ACHN (cell line): Measurements from ENCODE around the gene ACTN2.

Experiments used
- DNase-seq: peaks from one replicate; pipeline ENCODE4 v3.0.0-alpha.2; 2015
- in situ Hi-C: cut with HindIII; loops from 2 replicates; pipeline ENCODE4 v1.10.0; 2017; ENCODE audit warnings: low sequenced_read_pairs, low pct_ligation_motif_present, low pct_unique_long_range_greater_than_20kb

ACTN2 gene

DNA sequence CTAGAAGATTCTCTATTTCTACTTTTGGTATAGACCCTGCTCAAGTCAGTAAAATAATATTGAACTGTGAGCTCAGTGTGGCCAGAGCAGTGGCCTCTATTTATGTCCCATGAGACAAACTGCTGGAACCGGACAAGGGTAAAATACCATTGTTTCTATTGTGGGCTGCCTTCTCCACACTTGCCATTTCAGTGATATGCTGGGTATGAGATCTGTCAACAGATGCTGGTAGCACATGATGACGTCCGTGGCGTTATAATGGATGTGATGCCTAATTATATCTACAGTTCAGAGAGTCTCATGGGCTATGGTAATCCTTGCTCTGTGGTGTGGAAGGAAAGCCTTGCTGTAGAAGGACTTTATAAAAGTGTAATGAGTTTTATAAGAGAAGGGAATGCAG, 2.4 kb downstream of the ACTN2 start:
- no peak for DNase-seq

DNA sequence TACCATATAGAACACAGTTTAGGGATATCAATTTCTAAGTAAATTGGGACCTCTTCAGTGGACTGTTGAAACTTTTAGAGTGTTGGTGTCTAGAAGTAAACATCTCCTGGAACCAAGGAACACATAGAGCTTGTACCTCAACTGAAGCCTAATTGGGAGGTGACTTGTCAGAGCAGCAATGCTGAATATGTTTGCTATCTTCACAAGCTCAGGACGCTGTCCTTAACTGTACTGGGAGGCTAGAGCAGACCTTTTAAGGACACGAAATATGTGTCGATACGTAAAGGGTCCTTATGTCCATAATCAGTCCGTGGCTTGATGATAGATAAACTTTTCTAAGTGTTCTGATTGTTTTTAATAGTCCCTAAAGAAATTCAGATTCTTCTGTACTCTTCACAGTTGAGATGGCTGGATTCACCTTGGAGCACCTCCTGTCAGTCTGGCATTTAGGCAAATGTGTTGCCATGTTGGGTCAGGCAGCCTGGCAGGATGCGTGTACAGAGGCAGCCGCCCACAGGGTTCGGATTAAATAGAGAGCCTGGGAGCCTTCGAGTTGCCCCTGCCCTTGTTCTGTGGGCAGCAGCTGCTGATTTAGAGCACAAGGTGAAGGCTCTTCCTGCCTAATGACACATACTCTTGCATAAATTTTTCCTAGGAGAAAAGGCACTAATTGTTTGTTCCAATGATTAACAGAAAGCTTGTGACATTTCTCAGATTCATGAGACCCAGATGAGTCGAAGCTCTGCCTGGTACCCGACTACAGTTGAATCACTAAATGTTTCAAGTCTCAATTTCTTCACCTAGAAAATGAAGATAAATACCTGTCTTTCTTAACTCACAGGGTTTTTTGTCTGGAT, 3.6 kb downstream of the ACTN2 start:
- in situ Hi-C loops: no loop called here
- DNase-seq: no peak

More for the DNA sequence above, 2.4 kb downstream of the ACTN2 start:
- in situ Hi-C loops: no loop called here

DNA sequence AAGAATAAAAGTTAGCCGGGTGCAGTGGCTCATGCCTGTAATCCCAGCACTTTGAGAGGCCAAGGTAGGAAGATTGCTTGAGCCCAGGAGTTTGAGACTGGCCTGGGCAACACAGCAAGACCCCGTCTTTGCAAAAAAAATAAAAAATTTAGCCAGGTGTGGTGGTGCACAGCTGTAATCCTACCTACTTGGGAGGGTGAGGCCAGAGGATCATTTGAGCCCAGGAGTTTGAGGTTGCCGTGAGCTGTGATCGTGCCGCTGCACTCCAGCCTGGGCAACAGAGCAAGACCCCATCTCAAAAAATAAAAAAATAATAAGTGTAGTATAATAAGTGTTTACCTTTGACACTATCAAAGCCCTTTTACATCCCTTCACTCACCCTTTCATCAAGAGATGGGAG, 5.0 kb downstream of the ACTN2 start:
- in situ Hi-C loops: no loop called here
- DNase-seq: no peak

DNA sequence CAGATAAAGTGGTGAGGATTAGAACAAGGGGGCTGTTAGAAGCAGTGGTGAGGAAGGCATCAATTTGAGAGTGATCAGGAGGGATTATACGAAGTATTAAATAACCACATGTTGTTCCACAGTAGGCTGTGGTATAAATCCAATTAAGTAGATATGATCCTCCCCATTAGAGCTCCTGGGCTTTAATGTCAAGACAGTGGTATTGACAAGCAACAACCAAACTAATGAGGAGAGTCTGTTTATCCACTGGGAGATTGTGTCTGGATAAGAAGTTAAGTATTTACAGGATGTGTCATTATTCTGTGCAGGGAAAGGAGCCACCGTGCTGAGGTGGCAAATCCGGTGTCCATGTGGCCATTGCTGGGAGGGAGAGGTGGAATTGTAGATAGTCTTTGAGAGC, 5.8 kb downstream of the ACTN2 start:
- in situ Hi-C loops: no loop called here
- DNase-seq: no peak

DNA sequence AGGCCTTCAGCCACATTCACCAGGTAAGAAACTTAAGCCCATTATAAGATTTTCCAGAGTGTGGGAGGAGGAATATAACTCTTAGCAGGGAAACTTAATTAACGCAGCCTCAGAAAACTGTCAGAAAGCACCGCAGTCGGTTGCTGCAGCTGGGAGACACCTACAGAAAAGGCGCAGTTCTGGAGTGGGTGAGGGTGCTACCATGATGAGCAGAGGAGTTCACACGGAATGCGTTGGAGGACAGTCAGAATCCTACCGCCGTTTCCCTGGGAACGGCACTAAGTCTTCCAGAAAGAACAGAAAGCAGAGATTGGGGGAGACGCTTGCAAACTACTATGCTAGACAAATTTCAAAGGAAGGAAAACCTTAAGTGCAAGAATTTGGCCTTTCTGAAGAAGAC, 6.4 kb downstream of the ACTN2 start:
- no peak for DNase-seq
- in situ Hi-C loops: no loop called here

DNA sequence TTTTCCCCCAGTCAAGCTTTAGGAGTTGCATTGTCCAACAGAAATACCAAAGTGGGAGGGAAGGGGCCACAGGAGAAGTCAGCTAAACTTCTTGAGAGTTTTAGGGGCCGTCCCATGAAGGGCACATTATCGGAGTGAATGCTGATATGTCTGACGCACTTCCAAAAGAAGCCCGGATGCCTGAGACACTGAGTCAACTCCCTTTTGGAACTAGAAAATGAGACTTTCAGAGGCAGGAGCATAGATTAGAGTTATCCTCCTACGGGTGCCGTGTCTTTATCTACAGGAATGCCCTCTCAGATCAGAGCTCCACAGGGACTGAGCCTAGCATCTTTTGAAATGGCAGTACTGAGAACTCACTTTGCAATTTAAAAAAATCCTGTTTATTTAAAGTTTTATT, 13.1 kb downstream of the ACTN2 start:
- no peak for DNase-seq
- in situ Hi-C loops: no loop called here

DNA sequence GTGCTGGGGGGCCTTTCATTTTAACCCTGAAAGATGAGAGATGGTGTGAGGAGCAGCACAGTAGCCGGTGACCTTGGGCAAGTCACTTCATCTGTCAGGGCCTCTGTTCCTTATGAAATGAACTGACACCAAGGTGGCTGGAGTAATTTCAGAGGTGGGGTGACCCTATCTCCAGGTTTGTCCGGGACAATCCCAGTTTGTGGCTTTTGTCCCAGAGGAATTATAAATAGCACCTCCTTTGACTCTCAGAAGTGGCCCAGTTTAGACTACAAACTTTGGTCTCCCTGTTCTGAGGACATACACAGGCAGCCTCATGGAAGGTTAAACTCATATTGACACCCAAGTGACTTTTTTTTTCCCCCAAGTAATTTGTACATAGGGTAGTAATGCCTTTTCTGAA, 14.6 kb downstream of the ACTN2 start:
- DNase-seq: no peak
- in situ Hi-C loops: no loop called here

DNA sequence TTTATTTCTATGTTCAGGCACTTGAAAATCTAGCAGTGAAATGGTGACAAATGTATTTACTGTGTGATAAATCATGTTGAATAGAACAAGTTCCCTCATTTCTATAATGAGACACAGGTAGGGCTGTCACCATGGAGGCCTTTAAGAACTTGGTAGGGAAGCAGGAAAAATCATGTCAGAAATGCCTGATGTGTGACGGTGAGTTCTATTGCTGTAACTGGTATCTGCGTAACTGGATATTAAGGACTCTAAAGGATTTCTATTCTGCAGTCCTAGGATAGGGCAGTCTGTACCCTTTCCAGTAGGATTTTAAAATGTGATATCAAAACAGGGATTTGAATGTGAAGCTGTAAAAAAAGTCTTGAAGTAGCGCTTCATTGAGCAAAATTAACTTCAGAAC, 15.5 kb downstream of the ACTN2 start:
- in situ Hi-C loops: no loop called here
- no peak for DNase-seq

DNA sequence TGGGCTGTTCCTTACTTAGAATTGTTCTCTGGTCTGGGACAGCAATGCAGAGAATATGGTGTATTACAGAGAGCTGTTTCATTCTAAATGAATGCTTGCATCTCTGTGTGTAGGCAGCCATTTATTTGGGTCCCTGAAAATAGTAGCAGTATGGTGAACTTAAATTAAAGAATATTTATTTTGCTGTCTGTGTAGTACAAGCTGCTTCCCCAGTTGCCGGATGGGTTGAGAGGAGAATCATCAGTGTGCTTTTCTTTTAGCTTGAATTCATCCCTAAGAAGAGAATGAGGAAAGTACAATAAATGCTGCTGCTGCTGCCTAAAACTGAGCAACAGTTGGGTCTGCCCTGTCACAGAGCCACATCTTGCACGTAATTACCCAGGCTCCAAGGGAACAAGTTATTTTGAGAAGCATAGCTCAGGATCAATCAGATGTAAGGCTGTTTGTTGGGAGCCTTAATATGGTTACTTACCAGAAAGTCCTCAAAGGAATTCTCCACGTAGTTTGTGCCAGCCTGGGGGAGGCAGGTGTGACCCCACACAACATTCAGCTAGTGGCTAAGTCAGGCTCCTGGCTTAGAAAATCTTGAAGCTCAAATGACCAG, 16.6 kb downstream of the ACTN2 start:
- in situ Hi-C loops: no loop called here
- no peak for DNase-seq

DNA sequence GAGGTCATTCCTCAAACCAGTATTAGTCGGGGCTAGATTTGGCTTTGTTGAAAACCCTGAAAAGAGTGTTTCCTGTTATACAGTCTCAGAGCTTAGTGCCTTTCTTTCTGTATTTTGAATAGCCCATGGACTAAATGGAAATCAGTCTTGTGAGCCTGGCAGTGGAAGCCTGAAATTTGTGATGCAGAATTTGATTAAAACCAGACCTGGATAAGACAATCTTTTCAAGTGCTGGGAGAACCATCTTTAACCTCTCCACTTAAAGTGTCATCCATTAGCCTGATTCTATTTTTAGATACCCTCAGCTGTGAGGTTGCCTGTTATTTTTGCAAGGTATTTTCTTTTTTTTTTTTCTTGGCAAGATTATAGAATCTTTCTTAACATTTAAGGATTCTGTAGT, 19.5 kb downstream of the ACTN2 start:
- no peak for DNase-seq
- in situ Hi-C loops: no loop called here

DNA sequence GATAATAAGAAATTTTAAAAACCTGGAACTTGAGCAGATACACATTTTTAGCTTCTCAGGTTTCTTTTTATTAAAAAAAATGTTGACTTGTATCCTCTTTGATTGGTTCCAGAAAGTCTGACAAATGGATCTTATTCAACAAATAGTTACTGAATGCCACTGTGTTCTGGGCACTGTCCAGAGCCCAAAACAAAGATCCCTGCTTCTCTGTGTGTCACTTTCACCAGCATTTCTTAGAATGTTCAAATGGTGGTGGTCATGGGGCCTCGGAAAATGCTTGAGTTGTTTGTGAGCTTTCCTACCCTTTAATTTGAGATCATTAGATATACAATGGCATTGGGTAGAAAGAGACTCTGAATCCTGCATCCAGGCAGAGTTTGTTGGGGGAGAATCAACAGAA, 19.9 kb downstream of the ACTN2 start:
- in situ Hi-C loops: no loop called here
- no peak for DNase-seq

DNA sequence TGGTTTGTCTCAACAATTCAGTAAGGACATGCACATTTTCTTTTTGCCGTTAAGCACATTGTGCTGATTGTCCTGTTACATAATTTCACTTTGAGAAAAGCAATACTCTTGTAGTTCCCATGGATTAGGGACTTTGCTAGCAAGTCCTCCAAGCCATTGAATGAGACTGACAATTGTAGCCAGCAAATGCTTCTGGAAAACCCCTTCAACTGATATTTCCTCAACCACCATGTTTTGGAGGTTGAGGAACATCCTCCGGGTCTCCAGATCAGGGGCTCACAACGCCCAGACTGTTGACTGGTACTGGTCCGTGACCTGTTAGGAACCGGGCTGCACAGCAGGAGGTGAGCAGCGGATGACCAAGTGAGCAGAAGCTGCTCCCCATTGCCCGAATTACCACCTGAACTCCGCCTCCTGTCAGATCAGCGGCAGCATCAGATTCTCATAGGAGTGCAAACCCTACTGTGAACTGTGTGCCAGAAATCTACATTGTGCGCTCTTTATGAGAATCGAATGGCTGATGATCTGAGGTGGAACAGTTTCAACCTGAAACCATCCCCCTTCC, 24.1 kb downstream of the ACTN2 start:
- in situ Hi-C loops: no loop called here
- DNase-seq: no peak

DNA sequence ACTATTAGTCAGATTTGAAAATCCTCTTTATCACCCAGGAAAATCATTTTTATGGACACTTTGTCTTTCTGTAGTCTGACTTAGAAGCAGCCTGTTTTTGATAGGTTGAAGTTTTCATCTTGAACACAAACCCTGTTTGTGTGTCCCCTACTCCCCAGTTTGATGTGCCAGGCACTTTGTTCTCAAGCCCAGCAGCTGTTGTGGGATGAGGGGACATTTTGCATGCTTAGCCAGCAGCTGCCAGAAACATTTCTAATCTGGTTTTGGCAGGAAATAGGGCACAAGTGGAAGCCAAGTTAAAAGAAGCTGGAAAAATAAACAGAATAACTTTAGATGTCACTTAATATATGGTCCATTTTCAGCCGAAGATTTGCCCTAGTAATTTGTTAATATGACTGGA, 29.9 kb downstream of the ACTN2 start:
- in situ Hi-C loops: no loop called here
- no peak for DNase-seq

DNA sequence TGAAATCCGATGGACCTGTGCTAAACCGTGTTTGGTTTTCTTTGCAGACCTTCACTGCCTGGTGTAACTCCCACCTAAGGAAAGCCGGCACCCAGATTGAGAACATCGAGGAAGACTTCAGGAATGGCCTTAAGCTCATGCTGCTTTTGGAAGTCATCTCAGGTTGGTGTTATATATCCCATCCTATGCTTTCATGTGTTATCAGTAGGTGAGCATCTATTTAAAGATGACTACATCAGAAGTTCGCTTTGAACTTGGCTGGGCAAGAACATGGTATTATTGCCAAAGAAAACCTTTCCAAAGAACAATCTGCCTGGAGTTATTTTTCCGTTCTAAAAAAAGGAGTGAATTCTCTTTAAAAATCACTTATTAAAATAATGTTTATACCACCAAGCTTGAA, 31.5 kb downstream of the ACTN2 start:
- no peak for DNase-seq
- in situ Hi-C loops: no loop called here

DNA sequence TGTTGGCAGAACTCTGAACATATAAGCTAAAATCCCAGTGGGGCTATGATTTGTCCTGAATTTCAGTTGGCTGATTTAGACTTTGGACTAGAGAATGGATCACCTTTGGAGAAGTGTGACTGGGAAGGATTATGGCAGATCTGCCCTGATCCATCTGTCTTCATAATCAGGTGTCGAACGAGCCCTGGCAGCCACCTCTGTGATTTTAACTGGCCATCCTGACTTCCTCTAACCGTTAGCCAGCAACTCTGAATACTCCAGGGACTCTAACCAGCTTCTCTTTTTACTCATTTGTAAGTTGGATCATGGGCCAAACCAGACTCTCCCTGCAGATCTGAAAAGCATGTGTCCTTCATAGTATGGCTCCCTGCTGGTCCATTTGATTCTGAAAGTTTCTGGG, 32.0 kb downstream of the ACTN2 start:
- in situ Hi-C loops: no loop called here
- no peak for DNase-seq

DNA sequence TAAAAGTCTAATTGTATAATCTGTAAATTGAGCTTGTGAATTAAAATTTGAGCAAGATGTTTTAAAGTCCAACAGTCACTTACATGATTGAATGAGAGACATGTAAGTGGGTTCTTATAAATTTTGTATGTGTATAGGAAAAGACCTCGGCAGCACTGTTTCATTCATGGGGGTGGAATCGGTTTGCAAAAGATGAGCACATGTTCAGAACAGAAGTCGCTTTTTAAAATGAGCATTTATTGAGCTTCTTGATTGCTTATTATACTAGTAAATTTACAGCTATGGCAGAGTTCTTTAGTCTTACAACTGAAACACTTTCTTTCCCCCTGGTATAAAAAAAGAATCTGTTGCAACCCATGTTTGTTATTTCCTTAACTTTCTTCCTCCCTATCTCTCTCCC, 33.9 kb downstream of the ACTN2 start:
- DNase-seq: no peak
- in situ Hi-C loops: no loop called here

DNA sequence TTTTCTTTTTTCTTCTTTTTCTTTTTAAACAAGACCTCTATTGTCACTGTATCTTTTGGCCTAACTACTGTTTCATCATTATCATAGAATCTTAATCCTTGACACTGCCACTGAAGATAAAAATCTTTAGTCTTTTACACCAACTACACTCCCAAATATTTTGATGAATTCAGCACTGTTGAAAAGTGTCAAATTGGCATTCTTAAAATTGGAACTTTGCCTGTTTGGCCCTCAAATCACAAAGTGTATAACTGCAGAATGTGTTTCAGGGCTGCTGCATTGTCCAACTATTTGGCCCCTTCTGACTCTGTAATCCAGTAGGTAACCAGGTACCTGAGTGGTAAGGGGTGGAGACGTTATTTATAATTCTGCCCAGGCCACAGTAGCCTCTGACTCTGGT, 34.3 kb downstream of the ACTN2 start:
- DNase-seq: no peak
- in situ Hi-C loops: no loop called here

DNA sequence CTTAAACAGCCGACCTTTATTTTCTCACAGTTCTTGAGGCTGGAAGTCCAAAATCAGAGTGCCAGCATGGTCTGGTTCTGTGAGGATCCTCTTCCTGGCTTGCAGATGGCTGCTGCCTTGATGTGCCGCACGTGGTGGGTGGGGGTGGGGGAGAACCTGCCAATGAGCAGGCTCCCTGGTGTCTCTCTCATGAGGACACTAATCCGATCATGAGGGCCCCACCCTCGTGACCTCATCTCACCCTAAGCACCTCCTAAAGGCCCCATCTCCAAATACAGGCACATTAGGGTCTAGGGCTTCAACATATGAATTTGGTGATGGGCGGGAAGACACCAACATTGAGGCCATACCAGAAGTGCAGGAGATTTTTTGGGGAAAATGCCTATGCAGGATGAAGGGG, 37.8 kb downstream of the ACTN2 start:
- DNase-seq: no peak
- in situ Hi-C loops: no loop called here

DNA sequence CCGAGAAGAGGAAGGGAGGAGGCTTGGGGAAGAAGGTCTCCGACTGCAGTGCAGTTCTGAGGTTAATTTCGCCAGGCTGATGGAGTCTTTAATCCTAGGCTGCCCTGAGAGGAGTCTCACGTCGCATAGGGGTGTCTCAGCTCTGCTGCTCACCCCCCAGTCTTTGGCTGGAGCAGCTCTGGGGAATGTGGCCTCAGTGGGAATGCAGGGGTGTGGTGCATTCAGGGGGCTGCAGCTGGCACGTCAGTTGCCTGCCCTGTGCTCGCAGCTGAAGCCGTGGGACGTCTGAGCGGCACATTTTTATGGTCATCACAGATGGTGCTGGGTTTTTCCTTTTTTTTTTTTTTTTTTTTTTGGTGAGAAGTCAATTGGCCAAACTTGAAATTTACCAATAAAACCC, 38.2 kb downstream of the ACTN2 start:
- no peak for DNase-seq
- in situ Hi-C loops: no loop called here

DNA sequence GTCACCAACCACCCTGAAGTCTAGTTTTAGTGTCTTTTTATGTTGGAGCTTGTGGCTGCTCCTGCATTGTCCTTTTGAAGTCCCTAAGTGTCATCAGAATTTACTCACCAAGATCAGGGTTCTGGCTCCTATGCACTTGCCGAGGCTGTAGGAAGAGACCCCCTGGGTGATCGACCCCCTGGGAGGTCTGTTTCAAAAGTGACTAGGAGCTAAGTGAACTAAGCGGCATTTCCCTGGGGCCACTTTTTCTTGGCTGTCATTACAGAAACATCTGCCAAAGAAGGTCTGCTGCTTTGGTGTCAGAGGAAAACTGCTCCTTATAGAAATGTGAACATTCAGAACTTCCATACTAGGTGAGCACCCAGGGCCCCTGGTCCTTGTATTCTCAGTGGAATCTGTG, 39.4 kb downstream of the ACTN2 start:
- no peak for DNase-seq
- in situ Hi-C loops: no loop called here
